Stimulated activated CD4-positive, alpha-beta T cell treated with anti-CD3 and anti-CD28 coated beads, Interleukin-4, amount 100 ng/mL, for 1 hour (primary cell): ENCODE data around the gene RNASE7.
"Not testable (repeated sequence)": the region's sequence is repeated elsewhere in the genome, so short reads cannot be mapped to it uniquely, and the experiment has no call there.

ENCODE experiments used
- DNase-seq: peaks from one replicate; pipeline ENCODE4 v3.0.0-alpha.2; 2020

Gene RNASE7, protein sequence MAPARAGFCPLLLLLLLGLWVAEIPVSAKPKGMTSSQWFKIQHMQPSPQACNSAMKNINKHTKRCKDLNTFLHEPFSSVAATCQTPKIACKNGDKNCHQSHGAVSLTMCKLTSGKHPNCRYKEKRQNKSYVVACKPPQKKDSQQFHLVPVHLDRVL

DNA sequence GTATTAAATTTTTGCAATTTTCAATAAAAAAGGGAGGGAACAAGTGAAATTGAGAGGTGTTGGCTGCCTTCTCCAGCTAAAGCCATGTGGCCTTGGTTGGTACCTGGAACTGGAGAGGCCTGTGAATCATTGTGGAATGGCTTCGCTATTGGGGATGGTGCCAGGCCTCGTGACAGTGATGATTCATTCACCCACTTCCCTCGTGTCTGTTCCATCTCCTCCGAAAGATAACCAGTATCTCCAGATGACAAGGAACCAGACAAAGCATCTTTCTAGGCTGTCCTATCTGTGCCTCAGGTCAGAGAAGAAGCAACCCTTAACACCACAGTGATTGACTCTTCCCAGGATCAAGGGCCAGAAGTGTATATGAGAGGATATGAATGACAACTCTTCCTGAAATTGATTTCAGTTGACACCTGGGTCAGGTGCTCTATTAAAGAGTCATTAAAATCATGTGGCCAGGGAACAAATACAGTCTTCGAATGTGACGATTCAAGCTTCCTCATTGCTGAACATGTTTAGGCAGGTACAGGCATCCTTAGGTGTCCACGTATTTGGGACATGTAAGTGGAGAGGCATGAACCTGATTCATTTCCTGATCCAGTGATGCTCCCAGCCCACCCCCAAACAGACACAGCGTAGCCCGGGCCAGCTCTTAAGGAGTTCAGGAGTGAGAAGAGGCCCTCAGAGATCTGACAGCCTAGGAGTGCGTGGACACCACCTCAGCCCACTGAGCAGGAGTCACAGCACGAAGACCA lies at the start of gene RNASE7:
TSS of gene RNASE7 (plus strand) at position 687 of the 758 bp plus-strand sequence. CDS start 631 bp downstream, outside the sequence.
- no peak for DNase-seq

DNA sequence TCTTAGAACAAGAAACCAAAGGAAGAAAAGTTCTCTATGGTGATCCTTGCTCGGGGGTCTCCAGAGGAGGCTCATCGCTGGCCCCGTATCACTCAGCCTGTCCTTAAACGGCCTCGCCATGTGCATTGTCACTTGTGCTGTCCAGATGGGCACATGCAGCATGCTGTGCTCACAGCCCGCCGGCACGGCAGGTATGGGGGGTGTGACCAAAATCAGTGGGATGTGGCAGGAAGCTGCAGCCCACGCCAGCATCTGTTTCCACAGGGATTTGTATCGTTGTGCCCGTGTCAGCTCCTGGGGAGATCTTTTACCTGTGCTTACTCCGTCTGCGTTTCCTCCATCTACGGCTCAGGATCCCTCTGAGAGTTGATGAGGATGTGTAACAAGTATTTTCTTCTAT lies 45.6 kb upstream of the RNASE7 start:
- no peak for DNase-seq

DNA sequence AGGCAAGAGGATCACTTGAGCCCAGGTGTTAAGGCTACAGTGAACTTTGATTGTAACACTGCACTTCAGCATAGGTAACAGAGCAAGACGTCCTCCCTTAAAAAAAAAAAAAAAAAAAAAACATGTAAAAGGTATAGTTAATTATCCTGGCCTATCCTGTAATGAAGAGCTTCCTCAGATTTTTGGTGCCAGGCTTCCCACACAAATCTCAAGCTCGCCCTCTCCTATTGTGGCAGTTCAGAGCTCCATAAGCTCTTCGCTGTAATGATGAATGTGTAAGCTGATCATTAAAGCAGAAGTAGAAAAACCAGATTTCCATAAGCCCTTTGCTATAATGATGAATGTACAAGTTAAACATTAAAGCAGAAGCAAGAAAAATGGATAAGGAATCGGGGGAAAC lies 45.0 kb upstream of the RNASE7 start:
- no peak for DNase-seq

DNA sequence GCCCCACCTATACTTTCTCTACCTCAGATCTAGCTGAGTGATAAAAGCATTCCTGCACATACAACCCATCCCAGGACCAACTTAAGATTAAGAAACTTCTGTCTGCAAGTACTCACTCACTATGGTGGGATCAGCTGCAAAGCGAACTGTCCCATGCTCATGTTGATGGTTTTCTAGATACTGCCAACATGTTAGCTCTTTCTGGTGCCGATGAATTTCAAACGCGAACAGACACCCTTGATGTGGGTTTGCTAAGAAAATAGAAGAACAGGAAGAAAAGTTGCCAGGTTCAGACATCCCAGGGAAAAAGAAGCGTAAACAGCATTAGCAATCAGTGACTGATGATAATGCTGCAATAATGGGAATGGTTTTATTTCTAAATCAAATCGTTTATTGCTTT lies 44.6 kb upstream of the RNASE7 start:
- DNase-seq = no peak

DNA sequence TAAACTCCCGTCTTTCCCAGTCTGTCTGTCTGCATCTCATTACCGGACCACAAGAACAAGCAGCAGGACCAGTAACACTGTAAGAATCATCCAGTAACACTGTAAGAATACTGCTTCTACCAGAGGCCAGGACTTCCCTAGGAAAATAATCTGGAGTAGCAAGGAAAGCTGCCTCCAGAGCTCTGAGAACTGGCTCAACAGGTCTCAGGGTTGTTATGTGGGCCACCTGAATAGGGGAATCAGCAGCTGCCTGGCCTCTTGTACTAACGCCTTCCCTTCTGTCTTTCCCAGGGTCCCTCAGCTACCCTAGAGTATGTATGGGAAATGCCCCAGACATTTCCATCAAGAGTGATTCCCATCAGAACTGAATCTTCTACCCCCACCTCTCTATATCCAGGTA lies 44.0 kb upstream of the RNASE7 start:
- DNase-seq = no peak

DNA sequence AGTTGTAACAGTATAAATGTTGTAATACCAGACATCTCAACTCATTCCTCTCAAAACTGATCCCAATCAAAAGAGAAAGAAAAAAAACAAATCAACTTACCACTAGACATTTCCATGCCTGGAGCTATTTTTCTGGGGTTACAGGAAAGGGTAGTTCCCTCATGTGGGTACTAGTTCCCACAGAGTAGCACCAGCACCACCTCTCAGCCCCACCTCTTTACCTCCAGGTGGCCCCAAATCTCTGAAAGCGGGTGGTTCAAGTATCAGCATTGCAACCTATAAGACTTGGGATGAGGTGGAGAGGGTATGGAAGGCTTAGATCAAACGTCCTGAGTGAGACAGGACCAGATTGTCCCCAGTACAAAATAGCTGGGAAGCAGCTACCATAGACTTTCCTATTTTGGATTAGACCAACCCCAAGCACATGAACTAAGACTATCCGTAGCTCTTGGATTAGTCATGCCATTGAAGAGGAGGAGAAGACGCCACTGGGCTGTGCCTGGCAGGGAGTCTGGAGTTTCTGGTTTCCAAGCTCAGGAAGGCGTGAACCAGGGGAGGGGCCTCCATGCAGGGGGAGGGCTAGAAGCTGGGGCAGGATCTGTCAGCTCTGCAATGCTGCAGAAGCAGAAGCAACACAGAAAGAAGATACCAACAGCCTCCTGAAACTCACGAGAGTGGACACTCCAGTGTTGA lies 43.3 kb upstream of the RNASE7 start, which contains the start of gene SLC39A2:
TSS of gene SLC39A2 (plus strand) at position 620 of the 693 bp plus-strand sequence. CDS start 154 bp downstream, outside the sequence.
- DNase-seq = no peak

DNA sequence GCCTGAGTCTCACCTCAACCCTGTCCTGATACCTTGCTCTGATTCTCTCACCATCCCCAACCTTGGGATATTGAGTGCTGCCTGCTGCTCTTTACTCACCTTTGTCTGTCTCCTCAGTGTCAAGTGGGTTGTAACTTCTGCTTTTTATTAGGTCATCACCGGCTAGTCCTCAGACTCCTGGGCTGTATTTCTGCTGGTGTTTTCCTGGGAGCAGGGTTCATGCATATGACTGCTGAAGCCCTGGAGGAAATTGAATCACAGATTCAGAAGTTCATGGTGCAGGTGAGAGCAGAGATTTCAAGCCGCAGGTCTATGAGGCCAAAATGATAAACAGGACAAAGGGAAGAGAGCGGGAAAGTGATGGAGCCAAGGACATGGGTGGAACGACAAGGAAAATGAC lies 42.6 kb upstream of the RNASE7 start:
- DNase-seq = no peak

DNA sequence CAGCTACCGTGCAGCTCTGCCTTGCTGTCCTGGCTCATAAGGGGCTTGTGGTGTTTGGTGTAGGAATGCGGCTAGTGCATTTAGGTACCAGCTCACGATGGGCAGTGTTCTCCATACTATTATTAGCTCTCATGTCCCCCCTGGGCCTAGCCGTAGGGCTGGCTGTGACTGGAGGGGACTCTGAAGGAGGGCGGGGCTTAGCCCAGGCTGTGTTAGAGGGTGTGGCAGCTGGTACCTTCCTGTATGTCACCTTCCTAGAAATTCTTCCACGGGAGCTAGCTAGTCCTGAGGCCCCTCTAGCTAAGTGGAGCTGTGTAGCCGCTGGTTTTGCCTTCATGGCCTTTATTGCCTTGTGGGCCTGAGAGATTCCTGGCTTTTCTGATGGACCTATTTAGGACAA lies 40.9 kb upstream of the RNASE7 start:
- no peak for DNase-seq

DNA sequence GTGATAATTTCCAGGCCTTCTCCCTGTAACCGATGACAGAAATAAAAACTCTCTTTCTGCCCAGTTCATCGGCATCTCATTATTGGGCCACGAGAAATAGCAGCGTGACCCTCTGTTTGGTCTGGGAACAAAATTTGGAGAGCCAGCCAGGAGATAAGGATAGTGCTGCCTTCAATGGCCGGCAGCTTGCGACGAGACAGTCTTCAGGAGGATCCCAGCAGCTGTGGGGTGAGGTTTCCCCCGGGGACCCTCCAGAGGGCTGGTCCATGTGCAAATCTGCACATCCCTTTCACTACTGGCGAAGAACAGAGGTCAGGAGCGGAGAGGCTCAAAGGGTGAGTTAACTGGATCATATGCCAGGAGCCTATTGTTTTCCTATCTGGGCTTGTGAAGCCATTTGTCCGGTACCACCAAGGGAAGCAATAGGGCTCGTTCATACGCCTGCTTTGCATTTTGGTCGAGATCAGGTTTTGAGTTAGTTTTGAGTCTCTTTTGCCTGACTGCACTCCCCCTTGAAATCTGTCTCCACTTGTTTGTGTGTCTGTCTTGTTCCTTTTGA lies 38.3 kb upstream of the RNASE7 start:
- DNase-seq = no peak

DNA sequence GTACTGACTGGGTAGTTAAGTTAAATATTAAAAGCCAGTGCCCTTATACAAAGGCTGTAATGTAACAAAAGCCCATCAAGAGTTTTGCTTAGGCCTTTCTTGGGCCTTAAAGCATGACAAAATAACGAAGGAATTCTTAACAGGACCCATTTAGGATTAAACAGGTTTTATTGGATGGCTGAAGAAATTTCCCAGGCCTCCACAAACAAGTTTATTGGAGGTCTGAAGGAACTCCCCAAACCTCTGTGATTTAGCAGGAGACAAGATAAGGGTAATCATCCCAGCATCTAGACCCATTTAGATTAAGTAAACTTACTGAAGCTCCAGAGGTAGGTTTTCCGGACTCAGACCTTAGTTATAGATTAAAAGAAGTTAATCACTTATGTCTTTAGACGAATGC lies 32.4 kb upstream of the RNASE7 start:
- DNase-seq = not testable (repeated sequence)

DNA sequence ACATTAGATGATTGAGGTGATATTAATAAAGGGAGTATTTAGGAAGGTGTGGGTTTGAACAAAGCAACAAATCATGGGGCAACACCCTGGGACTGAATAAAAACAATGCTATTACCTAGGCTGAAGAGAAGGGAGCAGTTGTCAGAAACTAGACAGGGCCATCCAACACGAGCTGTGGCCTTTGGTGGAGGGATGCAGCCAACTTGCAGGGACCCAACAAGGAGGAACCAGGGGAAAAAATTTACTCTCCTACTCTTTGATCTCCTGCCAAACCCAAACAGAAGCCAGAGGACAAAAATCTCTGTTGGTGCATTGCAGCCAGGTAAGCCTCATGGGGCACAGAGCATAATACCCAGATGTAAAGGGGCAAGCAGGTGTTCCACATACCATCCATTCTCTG lies 31.0 kb upstream of the RNASE7 start:
- no peak for DNase-seq

DNA sequence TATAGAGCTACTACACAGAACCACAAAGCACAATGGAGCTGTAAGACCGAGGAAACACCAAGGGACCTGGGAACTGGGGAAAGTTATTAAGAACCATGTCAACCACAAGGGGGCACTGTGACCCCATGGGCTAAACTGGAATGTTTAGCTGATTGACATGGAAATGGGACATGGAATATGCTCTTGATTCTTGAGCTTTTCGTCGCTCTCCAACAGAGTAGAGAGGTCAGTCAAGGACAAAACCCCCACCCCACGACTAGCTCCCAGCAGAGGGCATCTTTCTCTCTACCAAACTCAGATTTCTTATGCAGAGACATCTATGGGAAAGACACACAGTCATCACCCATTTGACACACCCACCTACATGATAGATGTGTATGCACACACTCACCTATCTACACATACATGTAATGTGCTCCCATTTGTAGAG lies 27.4 kb upstream of the RNASE7 start:
- DNase-seq = peak; percentile 76

DNA sequence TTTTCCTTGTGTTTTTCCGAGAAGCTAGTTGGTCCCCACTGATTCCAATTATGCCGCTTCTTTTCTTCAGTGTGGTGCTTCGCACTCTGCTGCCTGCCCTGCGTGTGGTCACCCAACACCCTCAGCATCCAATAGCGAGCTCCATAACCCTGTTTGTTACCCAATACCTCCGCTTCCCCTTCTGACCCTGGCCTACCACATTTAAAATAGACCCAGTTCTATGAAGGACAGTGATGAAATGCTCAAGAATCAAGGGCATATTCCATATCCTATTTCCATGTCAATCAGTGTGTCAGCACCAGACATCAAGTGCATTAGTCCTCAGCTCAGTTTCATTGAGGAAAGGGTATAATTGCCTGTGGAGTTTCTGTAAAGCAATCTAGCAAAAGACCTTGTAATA lies 26.9 kb upstream of the RNASE7 start:
- no peak for DNase-seq

DNA sequence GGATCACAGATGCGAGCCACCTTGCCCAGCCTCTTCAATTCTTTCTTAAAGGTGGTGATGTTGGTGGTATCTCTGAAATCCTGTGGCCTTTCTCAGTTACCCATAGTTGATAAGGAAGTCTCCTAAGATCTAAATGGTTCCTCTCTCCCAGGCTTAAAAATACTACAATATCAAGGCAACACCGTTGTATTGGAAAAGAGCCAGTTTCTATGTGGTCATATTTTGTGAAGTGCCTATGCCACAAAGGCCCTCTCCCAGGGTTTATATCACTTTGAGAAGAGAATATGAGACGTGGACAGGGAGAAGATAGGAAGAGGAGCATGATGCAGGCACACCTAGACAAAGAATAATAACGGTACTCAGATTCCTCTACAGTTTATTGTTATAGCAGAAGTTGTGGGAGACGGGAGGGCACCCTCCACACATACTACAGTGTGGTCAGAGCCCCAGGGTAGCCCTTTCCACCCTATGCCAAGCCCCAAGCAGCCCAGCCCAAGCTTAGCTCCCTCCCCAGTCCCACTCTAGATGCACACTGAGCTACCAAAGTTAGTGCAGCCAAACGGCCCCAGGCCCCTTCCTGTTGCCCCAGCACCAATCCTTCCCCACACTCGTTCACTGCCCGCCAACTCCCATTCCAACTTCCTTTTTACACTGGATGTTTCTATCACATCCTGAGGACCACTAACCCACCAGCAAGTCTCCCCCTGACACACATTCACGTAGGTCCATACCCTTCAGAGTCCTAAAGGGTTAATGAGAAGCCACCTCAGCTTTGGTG lies 25.6 kb upstream of the RNASE7 start:
- no peak for DNase-seq

DNA sequence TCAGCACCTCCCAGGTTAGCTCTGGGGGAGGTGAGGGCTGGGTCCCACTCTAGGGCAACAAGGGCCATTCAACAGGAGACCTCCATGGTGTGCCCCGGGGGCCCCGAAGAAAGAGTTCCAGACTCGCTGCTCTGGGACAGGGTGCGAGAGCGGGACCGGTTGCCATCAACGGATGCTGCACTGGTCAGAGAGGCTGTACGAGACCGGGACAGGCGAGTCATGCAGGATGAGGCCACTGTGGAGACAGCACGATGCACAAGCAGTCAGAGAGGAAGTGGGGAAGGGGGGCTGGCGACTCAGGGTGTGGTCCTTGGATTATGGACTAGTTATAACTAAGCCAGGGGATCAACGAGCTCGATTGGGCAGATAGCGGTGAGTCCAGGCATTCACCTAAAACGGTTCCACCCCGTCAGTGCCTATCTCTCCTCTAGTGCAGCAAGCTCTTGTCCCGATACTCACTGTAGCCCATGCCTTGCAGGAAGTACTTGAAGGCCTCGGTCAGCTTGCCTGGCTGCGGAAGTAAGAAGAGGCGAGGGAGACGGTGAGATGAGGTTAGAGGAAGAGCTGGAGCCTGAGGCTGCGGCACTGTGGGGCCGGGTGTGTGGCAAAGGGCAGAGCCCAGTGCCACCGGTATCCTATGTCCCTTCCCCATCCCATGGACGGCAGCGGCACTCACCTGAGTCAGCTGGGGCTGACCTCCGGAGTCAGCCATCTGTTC lies 24.5 kb upstream of the RNASE7 start:
- DNase-seq = no peak

DNA sequence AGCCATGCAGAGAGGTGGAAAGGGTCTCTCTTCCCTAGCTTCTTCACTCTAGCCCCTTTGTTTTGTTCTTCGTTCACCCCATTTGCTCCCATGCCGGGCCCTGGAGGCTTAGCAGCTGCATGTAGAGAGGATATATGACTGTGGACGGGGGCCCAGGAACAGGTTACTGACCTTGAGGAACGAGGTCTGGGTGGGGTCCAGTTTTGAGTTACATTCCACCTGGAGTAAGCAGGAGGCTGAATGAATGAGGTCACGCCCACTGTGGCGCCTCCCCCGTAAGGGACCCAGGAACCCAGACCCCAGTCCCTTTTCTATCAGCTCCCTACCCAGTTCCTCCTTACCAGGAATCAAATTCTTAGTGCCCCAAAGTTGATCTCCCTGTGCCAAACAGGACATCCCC lies 23.9 kb upstream of the RNASE7 start:
- DNase-seq = no peak

DNA sequence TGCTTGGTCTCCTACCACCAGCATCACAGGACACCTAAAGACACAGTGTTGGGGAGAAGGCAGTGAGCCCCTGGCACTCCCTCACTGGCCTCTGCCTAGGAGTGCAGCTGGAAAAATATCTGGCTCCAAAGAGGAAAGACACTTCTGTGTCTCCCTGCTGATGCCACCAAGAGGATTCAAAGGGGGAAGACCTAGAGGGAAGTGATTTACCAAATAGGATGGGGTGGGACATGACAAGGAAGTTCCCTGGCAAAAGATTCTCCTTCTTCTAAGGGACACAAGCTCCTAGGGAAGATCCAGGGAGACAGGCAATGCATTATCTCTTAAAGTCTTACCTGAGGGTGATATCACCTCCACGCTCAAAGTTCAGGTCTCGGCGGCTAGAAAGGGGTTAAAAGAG lies 23.4 kb upstream of the RNASE7 start:
- DNase-seq = no peak

DNA sequence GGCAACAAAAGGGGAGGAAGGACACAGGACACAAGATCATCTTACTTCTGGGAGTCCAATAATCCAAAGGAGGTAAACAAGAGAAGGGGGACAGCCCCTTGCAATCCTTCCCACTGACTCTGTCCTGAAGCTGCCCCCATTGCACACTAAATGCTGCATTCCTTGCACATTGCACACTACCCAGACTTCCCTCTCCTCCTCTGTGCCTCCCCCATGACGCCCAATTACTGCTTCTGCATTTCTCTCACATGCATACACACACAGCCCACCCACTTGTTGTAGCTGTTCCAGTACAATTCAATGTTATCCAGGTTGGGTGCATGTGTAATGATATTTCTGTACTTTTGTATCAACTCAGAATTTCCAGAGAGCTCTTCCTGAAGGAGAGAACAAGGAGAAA lies 22.8 kb upstream of the RNASE7 start:
- no peak for DNase-seq

DNA sequence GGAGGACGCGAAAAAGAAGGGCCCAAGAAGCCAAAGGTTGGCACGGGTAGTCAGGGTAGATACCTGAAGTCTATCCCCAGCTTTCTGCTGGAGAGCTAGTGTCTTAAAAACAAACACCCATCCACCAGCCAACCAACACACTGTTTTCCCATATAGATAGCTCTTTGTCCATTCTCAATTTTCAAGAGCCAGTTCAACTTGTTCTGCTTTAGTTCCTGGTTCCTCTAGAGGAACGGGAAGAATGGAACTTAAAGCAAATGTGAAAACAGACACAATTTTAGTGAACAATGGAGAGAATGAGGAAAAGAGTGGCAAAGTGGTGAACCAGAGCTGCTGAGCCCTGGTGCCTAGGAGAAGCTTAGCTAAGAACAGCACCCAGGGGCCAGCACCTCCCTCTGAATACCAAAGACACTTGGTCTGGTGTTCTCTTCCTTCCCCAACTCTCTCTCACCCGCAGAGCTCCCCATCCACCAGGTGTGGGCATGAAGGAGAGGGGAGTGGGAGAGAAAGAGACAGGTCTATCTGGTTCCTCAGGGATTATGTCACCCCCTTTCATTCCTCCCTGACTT lies 21.1 kb upstream of the RNASE7 start:
- no peak for DNase-seq

DNA sequence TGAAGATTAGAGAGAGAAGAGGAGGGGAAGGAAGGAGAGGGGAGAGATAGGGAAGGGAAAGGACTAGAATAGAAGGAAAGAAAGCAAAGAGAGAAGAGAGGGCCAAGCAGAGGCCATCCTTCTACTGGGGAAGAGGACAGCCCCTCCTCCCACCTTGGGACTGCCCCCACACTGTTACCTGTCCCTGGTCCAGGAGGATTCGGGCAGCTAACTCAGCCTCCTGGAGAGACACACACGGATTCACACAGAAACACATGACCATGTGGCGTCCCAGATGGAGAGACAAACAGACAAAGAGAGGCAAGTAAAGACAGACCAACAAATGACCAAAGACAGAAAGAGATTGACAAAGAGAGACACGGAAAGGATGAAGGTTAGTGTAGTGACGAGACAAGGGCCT lies 19.5 kb upstream of the RNASE7 start:
- no peak for DNase-seq

DNA sequence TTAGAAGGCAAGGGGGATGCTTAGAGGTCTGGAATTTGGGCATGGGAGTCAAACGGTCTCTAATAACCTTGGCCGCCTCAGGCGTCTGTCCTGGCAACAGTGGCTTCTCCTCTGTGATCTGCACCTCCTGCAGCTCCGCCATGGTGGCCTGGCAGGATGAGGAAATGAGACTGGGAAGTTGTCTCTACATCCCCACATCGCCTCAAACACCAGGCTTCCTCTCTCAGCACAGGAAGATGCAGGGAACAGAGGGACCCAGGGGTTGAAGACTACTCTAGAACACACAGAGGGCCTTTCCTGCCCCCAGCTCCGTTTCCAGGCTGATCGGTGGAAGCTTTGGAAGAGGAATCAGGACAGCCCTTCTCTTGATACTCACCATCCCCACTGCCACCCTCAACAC lies 19.0 kb upstream of the RNASE7 start:
- DNase-seq = no peak
